ENCODE results near the gene CDAN1.
"Not testable (repeated sequence)": the region's sequence is repeated elsewhere in the genome, so short reads cannot be mapped to it uniquely, and the experiment has no call there.

The CDAN1 gene

DNA sequence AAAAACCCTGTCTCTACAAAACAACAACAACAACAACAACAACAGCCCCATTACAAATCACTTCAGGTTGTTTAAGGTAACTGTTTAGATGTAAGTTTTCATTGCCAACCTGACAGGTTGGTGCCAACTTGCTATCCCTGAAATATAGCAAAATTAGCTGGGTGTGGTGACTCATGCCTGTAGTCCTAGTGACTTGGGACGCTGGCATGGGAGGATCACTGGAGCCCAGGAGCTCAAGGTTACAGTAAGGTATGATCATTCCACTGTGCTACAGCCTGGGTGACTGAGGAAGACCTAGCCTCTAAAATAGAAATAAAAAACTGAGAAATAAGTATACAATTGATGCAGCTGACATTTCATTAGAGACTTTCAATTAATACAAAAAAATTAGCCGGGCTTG is 36.0 kb upstream of the CDAN1 start:
- in situ Hi-C loops (cut with HindIII; ENCODE audit: low sequenced_read_pairs) = no loop called here
- TF ChIP-seq, protein P1, sequence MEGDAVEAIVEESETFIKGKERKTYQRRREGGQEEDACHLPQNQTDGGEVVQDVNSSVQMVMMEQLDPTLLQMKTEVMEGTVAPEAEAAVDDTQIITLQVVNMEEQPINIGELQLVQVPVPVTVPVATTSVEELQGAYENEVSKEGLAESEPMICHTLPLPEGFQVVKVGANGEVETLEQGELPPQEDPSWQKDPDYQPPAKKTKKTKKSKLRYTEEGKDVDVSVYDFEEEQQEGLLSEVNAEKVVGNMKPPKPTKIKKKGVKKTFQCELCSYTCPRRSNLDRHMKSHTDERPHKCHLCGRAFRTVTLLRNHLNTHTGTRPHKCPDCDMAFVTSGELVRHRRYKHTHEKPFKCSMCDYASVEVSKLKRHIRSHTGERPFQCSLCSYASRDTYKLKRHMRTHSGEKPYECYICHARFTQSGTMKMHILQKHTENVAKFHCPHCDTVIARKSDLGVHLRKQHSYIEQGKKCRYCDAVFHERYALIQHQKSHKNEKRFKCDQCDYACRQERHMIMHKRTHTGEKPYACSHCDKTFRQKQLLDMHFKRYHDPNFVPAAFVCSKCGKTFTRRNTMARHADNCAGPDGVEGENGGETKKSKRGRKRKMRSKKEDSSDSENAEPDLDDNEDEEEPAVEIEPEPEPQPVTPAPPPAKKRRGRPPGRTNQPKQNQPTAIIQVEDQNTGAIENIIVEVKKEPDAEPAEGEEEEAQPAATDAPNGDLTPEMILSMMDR (IDR thresholded peaks at IDR 0.05; ENCODE audit: low read depth, low read length, missing control alignments) = no peak
- H3K4me3 ChIP-seq (ENCODE audit: low read depth, low read length) = no peak overlapping the region

DNA sequence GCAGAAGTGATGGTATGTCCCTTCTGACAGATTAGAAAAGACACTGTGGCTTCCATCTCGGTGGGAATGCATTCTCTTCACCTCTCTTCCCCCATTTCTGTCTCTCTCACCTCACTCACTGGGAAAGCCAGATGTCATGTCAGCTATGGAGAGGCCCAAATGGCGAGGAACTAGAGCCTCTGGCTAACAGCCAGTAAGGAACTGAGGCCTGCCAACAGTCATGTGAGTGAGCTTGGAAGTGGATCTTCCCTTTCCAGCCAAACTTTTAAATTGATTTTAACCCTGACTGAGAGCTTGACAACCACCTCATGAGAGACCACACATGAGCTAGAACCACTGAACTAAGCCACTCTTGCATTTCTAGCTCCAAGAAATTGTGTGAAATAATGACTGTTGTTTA is 35.2 kb upstream of the CDAN1 start:
- in situ Hi-C loops (cut with HindIII; ENCODE audit: low sequenced_read_pairs) = no loop called here
- no peak for DNase-seq (ENCODE audit: low read depth)
- TF ChIP-seq, protein P1 (IDR thresholded peaks at IDR 0.05; ENCODE audit: low read depth, low read length, missing control alignments) = no peak
- no peak overlapping the region for H3K4me3 ChIP-seq (ENCODE audit: low read depth, low read length)

More for the DNA sequence above, 36.0 kb upstream of the CDAN1 start:
- no peak for DNase-seq (ENCODE audit: low read depth)

DNA sequence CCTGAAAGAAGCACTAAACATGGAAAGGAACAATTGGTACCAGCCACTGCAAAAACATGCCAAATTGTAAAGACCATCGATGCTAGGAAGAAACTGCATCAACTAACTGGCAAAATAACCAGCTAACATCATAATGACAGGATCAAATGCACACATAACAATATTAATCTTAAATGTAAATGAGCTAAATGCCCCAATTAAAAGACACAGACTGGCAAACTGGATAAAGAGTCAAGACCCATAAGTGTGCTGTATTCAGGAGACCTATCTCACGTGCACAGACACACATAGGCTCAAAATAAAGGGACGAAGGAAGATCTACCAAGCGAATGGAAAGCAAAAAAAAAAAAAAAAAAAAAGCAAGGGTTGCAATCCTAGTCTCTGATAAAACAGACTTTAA is 29.2 kb upstream of the CDAN1 start:
- H3K4me3 ChIP-seq (ENCODE audit: low read depth, low read length); DNase-seq (ENCODE audit: low read depth); in situ Hi-C loops (cut with HindIII; ENCODE audit: low sequenced_read_pairs): not testable (repeated sequence)

DNA sequence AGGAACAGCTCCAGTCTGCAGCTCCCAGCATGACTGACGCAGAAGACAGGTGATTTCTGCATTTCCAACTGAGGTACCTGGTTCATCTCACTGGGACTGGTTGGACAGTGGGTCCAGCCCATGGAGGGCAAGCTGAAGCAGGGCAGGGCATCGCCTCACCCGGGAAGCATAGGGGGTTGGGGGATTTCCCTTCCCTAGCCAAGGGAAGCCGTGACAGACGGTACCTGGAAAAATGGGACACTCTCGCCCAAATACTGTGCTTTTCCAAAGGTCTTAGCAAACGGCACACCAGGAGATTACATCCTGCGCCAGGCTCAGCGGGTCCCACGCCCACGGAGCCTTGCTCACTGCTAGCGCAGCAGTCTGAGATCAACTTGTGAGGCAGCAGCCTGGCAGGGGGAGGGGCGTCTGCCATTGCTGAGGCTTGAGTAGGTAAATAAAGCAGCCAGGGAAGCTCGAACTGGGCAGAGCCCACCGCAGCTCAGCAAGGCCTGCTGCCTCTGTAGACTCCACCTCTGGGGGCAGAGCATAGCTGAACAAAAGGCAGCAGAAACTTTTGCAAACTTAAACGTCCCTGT is 27.3 kb upstream of the CDAN1 start:
- in situ Hi-C loops (cut with HindIII; ENCODE audit: low sequenced_read_pairs); H3K4me3 ChIP-seq (ENCODE audit: low read depth, low read length); DNase-seq (ENCODE audit: low read depth): not testable (repeated sequence)

DNA sequence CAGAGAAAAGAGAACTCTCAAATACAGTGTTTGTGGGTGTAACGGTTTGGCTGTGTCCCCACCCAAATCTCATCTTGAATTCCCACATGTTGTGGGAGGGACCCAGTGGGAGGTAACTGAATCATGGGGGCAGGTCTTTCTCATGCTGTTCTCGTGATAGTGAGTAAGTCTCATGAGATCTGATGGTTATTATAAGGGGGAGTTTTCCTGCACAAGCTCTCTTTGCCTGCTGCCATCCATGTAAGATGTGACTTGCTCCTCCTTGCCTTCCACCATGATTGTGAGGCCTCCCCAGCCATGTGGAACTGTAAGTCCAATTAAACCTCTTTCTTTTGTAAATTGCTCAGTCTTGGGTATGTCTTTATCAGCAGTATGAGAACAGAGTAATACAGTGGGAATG is 24.9 kb upstream of the CDAN1 start:
- in situ Hi-C loops (cut with HindIII; ENCODE audit: low sequenced_read_pairs); H3K4me3 ChIP-seq (ENCODE audit: low read depth, low read length); DNase-seq (ENCODE audit: low read depth): not testable (repeated sequence)

DNA sequence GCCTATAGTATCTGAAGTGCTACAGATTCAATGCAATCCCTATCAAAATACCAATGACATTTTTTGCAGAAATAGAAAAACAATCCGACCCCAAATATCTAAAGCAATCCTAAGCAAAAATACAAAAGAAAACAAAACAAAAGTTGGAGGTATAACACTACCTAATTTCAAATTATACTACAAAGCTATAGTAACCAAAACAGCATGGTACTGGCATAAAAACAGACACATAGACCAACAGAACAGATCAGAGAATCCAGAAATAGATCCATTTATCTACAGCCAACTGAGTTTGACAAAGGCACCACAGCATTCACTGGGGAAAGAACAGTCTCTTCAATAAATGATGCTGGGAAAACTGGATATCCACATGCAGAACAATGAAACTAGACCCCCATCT is 23.8 kb upstream of the CDAN1 start:
- in situ Hi-C loops (cut with HindIII; ENCODE audit: low sequenced_read_pairs) = no loop called here
- DNase-seq (ENCODE audit: low read depth) = no peak
- no peak overlapping the region for H3K4me3 ChIP-seq (ENCODE audit: low read depth, low read length)
- TF ChIP-seq, protein P1 (IDR thresholded peaks at IDR 0.05; ENCODE audit: low read depth, low read length, missing control alignments) = no peak

DNA sequence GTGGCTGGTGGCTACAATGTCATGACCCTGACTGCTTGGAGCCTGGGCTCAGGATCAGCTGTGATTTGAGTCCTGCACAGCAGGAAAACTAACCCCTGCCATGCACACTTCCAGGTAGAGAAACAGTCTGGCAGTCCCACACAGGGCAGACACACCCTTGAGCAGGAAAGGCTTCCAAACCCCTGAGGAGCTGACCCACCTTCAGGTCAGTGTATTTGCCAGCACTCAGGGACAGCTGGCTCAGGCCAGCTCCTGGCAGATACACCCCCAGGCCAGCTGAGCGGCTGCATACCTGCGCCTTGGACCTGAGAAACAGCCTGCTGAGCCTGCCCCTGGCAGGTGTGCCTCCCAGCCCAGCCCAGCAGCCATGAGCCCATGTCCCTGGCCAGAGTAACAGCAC is 22.2 kb upstream of the CDAN1 start:
- in situ Hi-C loops (cut with HindIII; ENCODE audit: low sequenced_read_pairs) = no loop called here
- TF ChIP-seq, protein P1 (IDR thresholded peaks at IDR 0.05; ENCODE audit: low read depth, low read length, missing control alignments) = no peak
- no peak overlapping the region for H3K4me3 ChIP-seq (ENCODE audit: low read depth, low read length)
- no peak for DNase-seq (ENCODE audit: low read depth)

DNA sequence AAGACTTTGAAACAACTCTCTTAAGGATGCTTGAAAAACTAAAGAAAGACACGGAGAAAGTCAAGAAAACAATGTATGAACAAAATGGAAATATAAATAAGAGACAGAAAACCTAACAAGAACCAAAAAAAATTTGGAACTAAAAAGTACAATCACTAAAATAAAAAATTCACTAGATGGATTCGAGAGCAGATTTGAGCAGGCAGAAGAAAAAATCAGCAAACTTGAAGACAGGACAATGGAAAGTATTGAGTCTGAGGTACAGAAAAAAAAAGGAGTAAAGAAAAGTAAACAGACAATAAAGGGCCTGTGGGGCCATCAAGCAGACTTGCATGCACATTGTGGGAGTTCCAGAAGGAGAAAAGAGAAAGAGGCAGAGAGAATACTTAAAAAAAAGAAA is 13.4 kb upstream of the CDAN1 start:
- H3K4me3 ChIP-seq (ENCODE audit: low read depth, low read length) = no peak overlapping the region
- TF ChIP-seq, protein P1 (IDR thresholded peaks at IDR 0.05; ENCODE audit: low read depth, low read length, missing control alignments) = no peak
- in situ Hi-C loops (cut with HindIII; ENCODE audit: low sequenced_read_pairs) = no loop called here
- DNase-seq (ENCODE audit: low read depth) = no peak
